GM12878 (cell line): Measurements from ENCODE around the gene BICRA. TPM values are rescaled to one million over a fixed set of nuclear protein-coding genes. Genes with fewer than 3 reads are reported as not detected.

Experiments
- ATAC-seq: fragments of 200-7000 bp; cut with Tn5 transposase; 3 replicates; pipeline ENCODE4 v1.9.1; 2020; ENCODE audit warnings: mild to moderate bottlenecking, moderate library complexity
- BruUV-seq: library from RNA; stranded (reverse); fragments of 400-500 nt; replicated peaks from 2 replicates; lab custom pipeline; 2021; lab: Mats Ljungman, UMichigan
- CTCF ChIA-PET: fragments of 300-600 bp; sonication (Branson Sonifier 250); formaldehyde crosslinking; extraction: SDS; loops from one replicate; lab custom pipeline; 2021; ENCODE audit warnings: inconsistent platforms; lab: Yijun Ruan, JAX
- POLR2A ChIA-PET: fragments of 350-600 bp; formaldehyde crosslinking; extraction: SDS; loops from one replicate; lab custom pipeline; 2021; ENCODE audit warnings: inconsistent platforms; lab: Charles Lee
- RAD21 ChIA-PET: fragments of 300-600 bp; sonication (Branson Sonifier 250); formaldehyde crosslinking; loops from one replicate; lab custom pipeline; 2023; ENCODE audit warnings: antibody characterized with exemption; ENCODE audit not compliant: unreplicated experiment; lab: Charles Lee
- SMC1A ChIA-PET: fragments of 300-600 bp; sonication (Branson Sonifier 250); formaldehyde crosslinking; loops from one replicate; lab custom pipeline; 2023; ENCODE audit not compliant: unreplicated experiment, uncharacterized antibody; lab: Charles Lee
- DNase-seq: peaks from one replicate; pipeline ENCODE4 v3.0.0-alpha.2; 2011; ENCODE audit warnings: low read depth, low spot score
- FAIRE-seq: peaks from 3 replicates; lab custom pipeline; 2011; peaks lifted over from hg19 to GRCh38; lab: Jason Lieb, UNC
- H2AFZ ChIP-seq: 2 replicates; pipeline ENCODE4 v1.6.0; 2011; ENCODE audit warnings: low read depth, low read length, control low read depth; ENCODE audit not compliant: control insufficient read depth
- H3K27ac ChIP-seq: 2 replicates; pipeline ENCODE4 v1.5.1; 2011; ENCODE audit warnings: control low read depth; ENCODE audit not compliant: control insufficient read depth, insufficient read depth
- H3K27me3 ChIP-seq, 2 experiments: replicated peaks in 1 of 2; 2 replicates each; pipeline versions ENCODE4 v1.6.0 to v1.6.1; 2011; ENCODE audit warnings: low read length in 1 of 2; ENCODE audit not compliant: control insufficient read depth in 2 of 2, insufficient read depth in 2 of 2
- H3K36me3 ChIP-seq, 2 experiments: 2 replicates each; pipeline ENCODE4 v1.5.1; 2011; ENCODE audit warnings: low read length in 1 of 2; ENCODE audit not compliant: control insufficient read depth in 2 of 2, insufficient read depth in 2 of 2
- H3K4me1 ChIP-seq: 2 replicates; pipeline ENCODE4 v1.6.1; 2011; ENCODE audit warnings: mild to moderate bottlenecking, low read length, moderate library complexity, mixed read lengths; ENCODE audit not compliant: control insufficient read depth, insufficient read depth
- H3K4me2 ChIP-seq: 2 replicates; pipeline ENCODE4 v1.6.0; 2011; ENCODE audit warnings: control low read depth; ENCODE audit not compliant: control insufficient read depth, insufficient read depth
- H3K4me3 ChIP-seq: fragments of 200-600 bp; sonication (generic); 2 replicates; pipeline ENCODE4 v1.5.1; 2016
- H3K79me2 ChIP-seq: 2 replicates; pipeline ENCODE4 v1.6.0; 2011; ENCODE audit warnings: low read length; ENCODE audit not compliant: control insufficient read depth, insufficient read depth
- H3K9ac ChIP-seq: 2 replicates; pipeline ENCODE4 v1.8.0; 2011; ENCODE audit warnings: low read length, control low read depth, mixed read lengths; ENCODE audit not compliant: control insufficient read depth, insufficient read depth
- H3K9me3 ChIP-seq: replicated peaks from 3 replicates; pipeline ENCODE4 v1.5.1; 2011; ENCODE audit warnings: mild to moderate bottlenecking, low read length; ENCODE audit not compliant: control insufficient read depth, insufficient read depth
- H4K20me1 ChIP-seq: 2 replicates; pipeline ENCODE4 v1.6.0; 2011; ENCODE audit not compliant: control insufficient read depth, insufficient read depth
- CHD1 ChIP-seq: IDR thresholded peaks from 2 replicates; pipeline ENCODE4 v1.6.1; 2012; ENCODE audit warnings: low read depth, low read length, improper control_type of control experiment
- EP300 ChIP-seq, 2 experiments: fragments of 150-350 bp in 1 of 2; IDR thresholded peaks; 2 replicates each; pipeline ENCODE4 v1.6.1; 2011 to 2012; ENCODE audit warnings: low read depth in 2 of 2, low read length in 2 of 2, borderline replicate concordance in 1 of 2, improper control_type of control experiment in 1 of 2, inconsistent platforms in 1 of 2; ENCODE audit not compliant: control insufficient read depth in 1 of 2
- IKZF1 ChIP-seq: fragments of 450-650 bp; conservative IDR thresholded peaks from 2 replicates; pipeline ENCODE4 v1.6.1; 2017; ENCODE audit warnings: antibody characterized with exemption, mild to moderate bottlenecking
- KDM1A ChIP-seq: fragments of 200-600 bp; sonication (generic); IDR thresholded peaks from 2 replicates; pipeline ENCODE4 v1.6.1; 2016; ENCODE audit warnings: borderline replicate concordance
- KLF5 ChIP-seq: fragments of 450-650 bp; IDR thresholded peaks from 2 replicates; pipeline ENCODE4 v1.6.1; 2014; ENCODE audit warnings: mild to moderate bottlenecking; ENCODE audit not compliant: partially characterized antibody
- NR2F1 ChIP-seq: fragments of 450-650 bp; conservative IDR thresholded peaks from 2 replicates; pipeline ENCODE4 v1.6.1; 2017; ENCODE audit warnings: mild to moderate bottlenecking
- PAX8 ChIP-seq: fragments of 450-650 bp; IDR thresholded peaks from 2 replicates; pipeline ENCODE4 v1.6.1; 2017; ENCODE audit warnings: mild to moderate bottlenecking, moderate library complexity
- RB1 ChIP-seq: fragments of 450-650 bp; formaldehyde crosslinking; IDR thresholded peaks from 2 replicates; pipeline ENCODE4 v1.6.1; 2017; ENCODE audit warnings: mild to moderate bottlenecking, borderline replicate concordance
- RBBP5 ChIP-seq: fragments of 200-600 bp; sonication (generic); conservative IDR thresholded peaks from 2 replicates; pipeline ENCODE4 v1.6.1; 2016
- SMC3 ChIP-seq: IDR thresholded peaks from 2 replicates; pipeline ENCODE4 v1.6.1; 2011; ENCODE audit warnings: low read length, improper control_type of control experiment, borderline replicate concordance
- YY1 ChIP-seq: IDR thresholded peaks from 2 replicates; pipeline ENCODE4 v1.6.1; 2011; ENCODE audit warnings: low read depth, mild to moderate bottlenecking, low read length
- ZNF622 ChIP-seq: fragments of 450-650 bp; IDR thresholded peaks from 2 replicates; pipeline ENCODE4 v1.6.1; 2017; ENCODE audit warnings: mild to moderate bottlenecking, inconsistent platforms
- WGBS: methylation state at CpG from one replicate; pipeline ENCODE4 v1.1.6; 2016; ENCODE audit warnings: low lambda C conversion rate; ENCODE audit not compliant: insufficient replicate concordance, insufficient coverage; ENCODE audit errors: missing lambda C conversion rate; 5-methylcytosine and 5-hydroxymethylcytosine counted together
- in situ Hi-C: fragments of 300-500 bp; cut with MboI; formaldehyde crosslinking; loops from 9 replicates; pipeline ENCODE4 v1.14.3; 2018; ENCODE audit warnings: mixed read lengths
- intact Hi-C: fragments of 100-400 bp; cut with micrococcal nuclease; formaldehyde crosslinking; loops from one replicate; pipeline ENCODE4 v1.14.2; 2022; ENCODE audit not compliant: unreplicated experiment
- polyA plus RNA-seq, 11 experiments: library from polyadenylated mRNA; depleted of rRNA in 4 of 11; unstranded in 6 of 11; stranded (reverse) in 5 of 11; fragments of >200 nt; fragmentation: Nextera tagmentation in 4 of 11; fragmentation: Illumina TruSeq in 1 of 11; extraction: Ambion mirVana in 4 of 11; extraction: Trizol in 1 of 11; gene quantifications; 1 replicate in 1 of 11; 2 replicates in 10 of 11; pipeline versions ENCODE4 v1.2.1 to v1.2.3, GENCODE V29; 2011 to 2016; ENCODE audit warnings: inconsistent platforms in 2 of 11, missing spikeins in 2 of 11, low read depth in 1 of 11
- total RNA-seq, 4 experiments: library from RNA; depleted of rRNA in 3 of 4; stranded (reverse); fragments of >200 nt in 3 of 4; fragmentation: Illumina TruSeq in 1 of 4; extraction: Trizol in 1 of 4; gene quantifications; 2 replicates each; pipeline versions ENCODE4 v1.2.1 to v1.2.3, GENCODE V29; 2013 to 2021
- TF ChIP-seq, protein P1 (sequence below): IDR thresholded peaks from 2 replicates; pipeline ENCODE4 v1.6.1; 2012; ENCODE audit warnings: mild to moderate bottlenecking, low read depth, low read length
- TF ChIP-seq, protein P2 (sequence below): IDR thresholded peaks from 2 replicates; pipeline ENCODE4 v1.6.1; 2012; ENCODE audit warnings: low read depth, low read length, improper control_type of control experiment
- TF ChIP-seq, protein P3 (sequence below): IDR thresholded peaks from 2 replicates; pipeline ENCODE4 v1.6.1; 2011; ENCODE audit warnings: low read depth, mild to moderate bottlenecking, low read length, moderate library complexity, borderline replicate concordance; ENCODE audit errors: extremely low read depth

Gene BICRA
- total and polyA plus RNA-seq, 10 of the 15 experiments (the other 5 are each of a cell fraction or from before 2014, with no cell fraction given): 0.11 to 15.3 (median 1.3) TPM

DNA sequence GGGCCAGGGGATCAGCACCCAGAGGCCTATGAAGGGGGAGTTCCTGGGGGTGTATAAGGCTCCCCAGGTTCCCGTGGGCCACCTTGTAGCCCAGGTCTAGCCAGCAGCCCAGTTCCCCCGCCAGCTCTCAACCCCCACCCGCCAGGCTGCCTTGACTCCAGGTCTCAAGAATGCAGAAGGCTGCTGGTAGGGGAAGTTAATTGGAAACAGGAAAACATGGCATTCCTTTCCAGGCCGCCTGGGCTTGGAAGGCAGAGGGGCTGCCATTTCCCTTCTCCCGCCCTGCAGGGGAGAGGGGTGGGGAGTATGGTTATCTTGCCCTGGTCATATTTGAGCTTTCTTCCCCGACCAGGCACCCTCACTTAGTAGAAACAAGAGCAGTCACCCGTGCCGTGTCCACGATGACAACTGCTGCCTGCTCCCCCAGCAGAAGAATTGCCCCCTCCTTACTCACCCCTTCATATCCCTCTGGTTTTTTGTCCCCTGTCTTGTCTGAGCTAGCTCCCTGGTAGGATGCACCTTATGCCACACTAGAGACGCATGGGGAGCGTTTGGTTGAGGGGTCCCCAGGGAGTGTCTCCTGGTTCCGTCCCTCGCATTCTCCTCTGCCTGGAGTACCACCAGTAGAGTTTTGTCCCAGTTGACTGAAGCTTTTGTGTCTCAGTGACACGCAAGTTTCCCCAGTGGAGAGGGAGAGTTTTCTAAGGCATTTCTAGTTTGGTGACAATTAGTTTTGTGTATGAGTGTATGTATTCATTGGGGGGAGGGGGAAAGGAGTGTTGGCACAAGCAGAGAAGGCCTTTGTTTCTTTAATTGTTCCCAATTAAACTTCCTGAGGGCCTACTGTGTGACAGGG lies 4.5 kb downstream of the BICRA start:
- H3K9ac ChIP-seq: no peak overlapping the region
- POLR2A ChIA-PET: no interaction called here
- 77% methylated on average over 14 of the region's 14 CpGs for WGBS

More for the DNA sequence above, 4.5 kb downstream of the BICRA start:
- no peaks in the 10 kb centered on the region; the same call in 2 of the 3 replicates for H3K9me3 ChIP-seq
- CTCF ChIA-PET: interaction anchor here (0.6 to 1.3 kb wide), 3 partner anchors 85 to 418 kb away, joined by 3 to 5 read pairs (median 4); no protein-coding TSS in a partner anchor
- DNase-seq: no peak
- H3K36me3 ChIP-seq: no peaks in the 10 kb centered on the region
- peaks cover 65% of the 10 kb centered on the region for H3K79me2 ChIP-seq
- no peaks in the 10 kb centered on the region for H3K27me3 ChIP-seq
- TF ChIP-seq ZNF622: no peak
- no peak for TF ChIP-seq IKZF1
- TF ChIP-seq RB1: no peak
- no peak for TF ChIP-seq CHD1
- TF ChIP-seq, protein P1, sequence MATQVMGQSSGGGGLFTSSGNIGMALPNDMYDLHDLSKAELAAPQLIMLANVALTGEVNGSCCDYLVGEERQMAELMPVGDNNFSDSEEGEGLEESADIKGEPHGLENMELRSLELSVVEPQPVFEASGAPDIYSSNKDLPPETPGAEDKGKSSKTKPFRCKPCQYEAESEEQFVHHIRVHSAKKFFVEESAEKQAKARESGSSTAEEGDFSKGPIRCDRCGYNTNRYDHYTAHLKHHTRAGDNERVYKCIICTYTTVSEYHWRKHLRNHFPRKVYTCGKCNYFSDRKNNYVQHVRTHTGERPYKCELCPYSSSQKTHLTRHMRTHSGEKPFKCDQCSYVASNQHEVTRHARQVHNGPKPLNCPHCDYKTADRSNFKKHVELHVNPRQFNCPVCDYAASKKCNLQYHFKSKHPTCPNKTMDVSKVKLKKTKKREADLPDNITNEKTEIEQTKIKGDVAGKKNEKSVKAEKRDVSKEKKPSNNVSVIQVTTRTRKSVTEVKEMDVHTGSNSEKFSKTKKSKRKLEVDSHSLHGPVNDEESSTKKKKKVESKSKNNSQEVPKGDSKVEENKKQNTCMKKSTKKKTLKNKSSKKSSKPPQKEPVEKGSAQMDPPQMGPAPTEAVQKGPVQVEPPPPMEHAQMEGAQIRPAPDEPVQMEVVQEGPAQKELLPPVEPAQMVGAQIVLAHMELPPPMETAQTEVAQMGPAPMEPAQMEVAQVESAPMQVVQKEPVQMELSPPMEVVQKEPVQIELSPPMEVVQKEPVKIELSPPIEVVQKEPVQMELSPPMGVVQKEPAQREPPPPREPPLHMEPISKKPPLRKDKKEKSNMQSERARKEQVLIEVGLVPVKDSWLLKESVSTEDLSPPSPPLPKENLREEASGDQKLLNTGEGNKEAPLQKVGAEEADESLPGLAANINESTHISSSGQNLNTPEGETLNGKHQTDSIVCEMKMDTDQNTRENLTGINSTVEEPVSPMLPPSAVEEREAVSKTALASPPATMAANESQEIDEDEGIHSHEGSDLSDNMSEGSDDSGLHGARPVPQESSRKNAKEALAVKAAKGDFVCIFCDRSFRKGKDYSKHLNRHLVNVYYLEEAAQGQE: no peak
- TF ChIP-seq PAX8: no peak
- no peak for TF ChIP-seq RBBP5
- TF ChIP-seq KLF5: no peak
- TF ChIP-seq KDM1A: no peak
- TF ChIP-seq, protein P2, sequence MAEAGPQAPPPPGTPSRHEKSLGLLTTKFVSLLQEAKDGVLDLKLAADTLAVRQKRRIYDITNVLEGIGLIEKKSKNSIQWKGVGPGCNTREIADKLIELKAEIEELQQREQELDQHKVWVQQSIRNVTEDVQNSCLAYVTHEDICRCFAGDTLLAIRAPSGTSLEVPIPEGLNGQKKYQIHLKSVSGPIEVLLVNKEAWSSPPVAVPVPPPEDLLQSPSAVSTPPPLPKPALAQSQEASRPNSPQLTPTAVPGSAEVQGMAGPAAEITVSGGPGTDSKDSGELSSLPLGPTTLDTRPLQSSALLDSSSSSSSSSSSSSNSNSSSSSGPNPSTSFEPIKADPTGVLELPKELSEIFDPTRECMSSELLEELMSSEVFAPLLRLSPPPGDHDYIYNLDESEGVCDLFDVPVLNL: no peak
- TF ChIP-seq, protein P3, sequence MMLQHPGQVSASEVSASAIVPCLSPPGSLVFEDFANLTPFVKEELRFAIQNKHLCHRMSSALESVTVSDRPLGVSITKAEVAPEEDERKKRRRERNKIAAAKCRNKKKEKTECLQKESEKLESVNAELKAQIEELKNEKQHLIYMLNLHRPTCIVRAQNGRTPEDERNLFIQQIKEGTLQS: no peak
- TF ChIP-seq YY1: no peak
- no peak for TF ChIP-seq SMC3
- no peak for TF ChIP-seq EP300 (IDR thresholded peaks at IDR 0.05; ENCODE audit: borderline replicate concordance in 1 of 2, control insufficient read depth in 1 of 2, low read depth in 2 of 2, low read length in 2 of 2)
- TF ChIP-seq NR2F1: no peak
- no peak for ATAC-seq
- RAD21 ChIA-PET: no interaction called here
- FAIRE-seq: no peak
- in situ Hi-C loops: no loop called here
- H3K4me3 ChIP-seq: no peak overlapping the region
- no peak overlapping the region for H3K27ac ChIP-seq
- intact Hi-C loops: no loop called here
- H2AFZ ChIP-seq: no peak overlapping the region
- H4K20me1 ChIP-seq: peaks cover 7% of the 10 kb centered on the region
- SMC1A ChIA-PET: no interaction called here
- peaks cover 20% of the 10 kb centered on the region for H3K4me1 ChIP-seq
- BruUV-seq: no TSS peak
- H3K4me2 ChIP-seq: 0 out of 2 replicates have a peak overlapping the region, but pooled peaks have one; percentile 1
